HL-60 (cell line): ENCODE results near the gene DNAI2.

Source experiments
- POLR2AphosphoS5 ChIP-seq: IDR thresholded peaks from 2 replicates; pipeline ENCODE4 v1.6.1; 2012; ENCODE audit warnings: low read depth
- TF ChIP-seq, protein P1 (sequence below): IDR thresholded peaks from one replicate; pipeline ENCODE4 v1.5.1; 2011; ENCODE audit warnings: low read length, control low read depth, inconsistent platforms; ENCODE audit not compliant: insufficient read depth
- TF ChIP-seq, protein P2 (sequence below): IDR thresholded peaks from 2 replicates; pipeline ENCODE4 v1.6.1; 2012; ENCODE audit warnings: low read depth; ENCODE audit not compliant: insufficient replicate concordance

DNA sequence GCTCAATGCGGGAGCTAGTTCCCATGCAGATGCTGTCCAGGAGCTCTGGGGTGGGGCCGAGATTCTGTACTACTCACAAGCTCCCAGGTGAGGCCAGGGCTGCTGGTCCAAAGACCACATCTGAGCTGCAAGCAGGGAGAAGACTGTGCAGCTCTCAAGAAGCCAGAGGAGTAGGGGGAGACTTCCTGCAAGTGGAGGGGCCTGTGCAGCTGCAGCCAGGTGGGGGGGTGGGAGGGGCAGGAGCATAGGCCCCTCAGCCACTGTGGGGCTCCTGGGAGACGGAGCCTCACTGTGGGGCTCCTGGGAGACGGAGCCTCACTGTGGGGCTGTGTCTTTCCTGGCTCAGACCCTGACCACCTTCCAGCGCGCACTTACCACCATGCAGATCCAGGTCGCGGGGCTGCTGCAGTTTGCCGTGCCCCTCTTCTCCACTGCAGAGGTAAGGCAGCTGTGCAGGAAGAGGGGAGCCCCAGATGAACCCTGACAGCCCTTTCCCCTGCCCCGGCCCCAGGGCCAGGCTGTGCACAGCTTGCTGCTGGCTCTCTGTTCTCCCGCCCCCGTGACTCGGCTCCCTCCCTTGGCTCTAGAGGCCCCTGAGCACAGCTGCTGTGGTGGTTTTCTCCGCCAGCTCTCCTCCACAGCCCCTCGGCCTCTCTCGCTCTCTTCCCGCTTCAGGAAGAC lies 24.3 kb upstream of the DNAI2 start:
- TF ChIP-seq, protein P1, sequence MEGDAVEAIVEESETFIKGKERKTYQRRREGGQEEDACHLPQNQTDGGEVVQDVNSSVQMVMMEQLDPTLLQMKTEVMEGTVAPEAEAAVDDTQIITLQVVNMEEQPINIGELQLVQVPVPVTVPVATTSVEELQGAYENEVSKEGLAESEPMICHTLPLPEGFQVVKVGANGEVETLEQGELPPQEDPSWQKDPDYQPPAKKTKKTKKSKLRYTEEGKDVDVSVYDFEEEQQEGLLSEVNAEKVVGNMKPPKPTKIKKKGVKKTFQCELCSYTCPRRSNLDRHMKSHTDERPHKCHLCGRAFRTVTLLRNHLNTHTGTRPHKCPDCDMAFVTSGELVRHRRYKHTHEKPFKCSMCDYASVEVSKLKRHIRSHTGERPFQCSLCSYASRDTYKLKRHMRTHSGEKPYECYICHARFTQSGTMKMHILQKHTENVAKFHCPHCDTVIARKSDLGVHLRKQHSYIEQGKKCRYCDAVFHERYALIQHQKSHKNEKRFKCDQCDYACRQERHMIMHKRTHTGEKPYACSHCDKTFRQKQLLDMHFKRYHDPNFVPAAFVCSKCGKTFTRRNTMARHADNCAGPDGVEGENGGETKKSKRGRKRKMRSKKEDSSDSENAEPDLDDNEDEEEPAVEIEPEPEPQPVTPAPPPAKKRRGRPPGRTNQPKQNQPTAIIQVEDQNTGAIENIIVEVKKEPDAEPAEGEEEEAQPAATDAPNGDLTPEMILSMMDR: no peak
- TF ChIP-seq POLR2AphosphoS5: no peak
- TF ChIP-seq, protein P2, sequence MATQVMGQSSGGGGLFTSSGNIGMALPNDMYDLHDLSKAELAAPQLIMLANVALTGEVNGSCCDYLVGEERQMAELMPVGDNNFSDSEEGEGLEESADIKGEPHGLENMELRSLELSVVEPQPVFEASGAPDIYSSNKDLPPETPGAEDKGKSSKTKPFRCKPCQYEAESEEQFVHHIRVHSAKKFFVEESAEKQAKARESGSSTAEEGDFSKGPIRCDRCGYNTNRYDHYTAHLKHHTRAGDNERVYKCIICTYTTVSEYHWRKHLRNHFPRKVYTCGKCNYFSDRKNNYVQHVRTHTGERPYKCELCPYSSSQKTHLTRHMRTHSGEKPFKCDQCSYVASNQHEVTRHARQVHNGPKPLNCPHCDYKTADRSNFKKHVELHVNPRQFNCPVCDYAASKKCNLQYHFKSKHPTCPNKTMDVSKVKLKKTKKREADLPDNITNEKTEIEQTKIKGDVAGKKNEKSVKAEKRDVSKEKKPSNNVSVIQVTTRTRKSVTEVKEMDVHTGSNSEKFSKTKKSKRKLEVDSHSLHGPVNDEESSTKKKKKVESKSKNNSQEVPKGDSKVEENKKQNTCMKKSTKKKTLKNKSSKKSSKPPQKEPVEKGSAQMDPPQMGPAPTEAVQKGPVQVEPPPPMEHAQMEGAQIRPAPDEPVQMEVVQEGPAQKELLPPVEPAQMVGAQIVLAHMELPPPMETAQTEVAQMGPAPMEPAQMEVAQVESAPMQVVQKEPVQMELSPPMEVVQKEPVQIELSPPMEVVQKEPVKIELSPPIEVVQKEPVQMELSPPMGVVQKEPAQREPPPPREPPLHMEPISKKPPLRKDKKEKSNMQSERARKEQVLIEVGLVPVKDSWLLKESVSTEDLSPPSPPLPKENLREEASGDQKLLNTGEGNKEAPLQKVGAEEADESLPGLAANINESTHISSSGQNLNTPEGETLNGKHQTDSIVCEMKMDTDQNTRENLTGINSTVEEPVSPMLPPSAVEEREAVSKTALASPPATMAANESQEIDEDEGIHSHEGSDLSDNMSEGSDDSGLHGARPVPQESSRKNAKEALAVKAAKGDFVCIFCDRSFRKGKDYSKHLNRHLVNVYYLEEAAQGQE: no peak
